Activated naive CD8-positive, alpha-beta T cell treated with anti-CD3 and anti-CD28 coated beads, Interleukin-2, amount 10 ng/mL, durations not matched to agents 7 days and 5 days (primary cell): Measurements from ENCODE around the gene SFXN3. TPM values are rescaled to one million over a fixed set of nuclear protein-coding genes. Genes with fewer than 3 reads are reported as not detected.

Experiments used
- ATAC-seq: fragments of 150-1000 bp; cut with Tn5 transposase; one replicate; pipeline ENCODE4 v1.10.0; 2021; ENCODE audit warnings: low read depth, moderate library complexity
- POLR2A ChIA-PET: fragments of 350-600 bp; sonication (Branson Sonifier 250); formaldehyde crosslinking; loops from one replicate; lab custom pipeline; 2021; ENCODE audit warnings: antibody characterized with exemption; lab: Charles Lee
- DNase-seq: peaks from one replicate; pipeline ENCODE4 v3.0.0; 2021
- H3K27ac Mint-ChIP-seq: one replicate; pipeline ENCODE4 v1.8.0; 2022; ENCODE audit warnings: mild to moderate bottlenecking, mixed read lengths
- H3K27me3 Mint-ChIP-seq: one replicate; pipeline ENCODE4 v1.8.0; 2022; ENCODE audit warnings: mild to moderate bottlenecking, moderate library complexity, mixed read lengths
- H3K36me3 Mint-ChIP-seq: one replicate; pipeline ENCODE4 v1.8.0; 2021; ENCODE audit warnings: mild to moderate bottlenecking, mixed read lengths
- H3K4me1 Mint-ChIP-seq: one replicate; pipeline ENCODE4 v1.8.0; 2021; ENCODE audit warnings: mixed read lengths
- H3K4me3 Mint-ChIP-seq: one replicate; pipeline ENCODE4 v1.8.0; 2022; ENCODE audit warnings: mild to moderate bottlenecking, moderate library complexity, mixed read lengths
- H3K9me3 Mint-ChIP-seq: one replicate; pipeline ENCODE4 v1.8.0; 2021; ENCODE audit warnings: mixed read lengths
- total RNA-seq, 2 experiments: library from RNA; stranded (reverse); gene quantifications; one replicate each; pipeline ENCODE4 v1.2.3, GENCODE V29; 2021

SFXN3 gene
- total RNA-seq, 2 experiments from 2014 or later: 66.1 to 68.6 TPM

GRCh38 chr10:101005361-101005760 lies 25.7 kb upstream of the SFXN3 start:
- Mint-ChIP-seq H3K27ac (no peak overlapping the region), H3K4me1 (peaks cover 2% of the 10 kb centered on the region), H3K36me3 (peaks cover 3% of the 10 kb centered on the region), H3K27me3 (no peaks in the 10 kb centered on the region), H3K9me3 (no peaks in the 10 kb centered on the region), H3K4me3 (no peak overlapping the region)
- no peak for DNase-seq
- no peak for ATAC-seq
- POLR2A ChIA-PET: no interaction called here

GRCh38 chr10:101005869-101006567 lies 25.0 kb upstream of the SFXN3 start:
- ATAC-seq (no peak), DNase-seq (no peak)
- Mint-ChIP-seq H3K27ac (no peak overlapping the region), H3K27me3 (no peaks in the 10 kb centered on the region), H3K9me3 (no peaks in the 10 kb centered on the region), H3K4me1 (peaks cover 1% of the 10 kb centered on the region), H3K36me3 (peaks cover 2% of the 10 kb centered on the region), H3K4me3 (no peak overlapping the region)
- POLR2A ChIA-PET: no interaction called here

GRCh38 chr10:101006593-101007098 lies 24.4 kb upstream of the SFXN3 start:
- H3K9me3 Mint-ChIP-seq: no peaks in the 10 kb centered on the region
- POLR2A ChIA-PET: interaction anchor here (1.9 kb wide), 1 partner anchor 10 kb away, joined by 4 read pairs; no protein-coding TSS in a partner anchor
- ATAC-seq (no peak), DNase-seq (no peak)
- no peaks in the 10 kb centered on the region for H3K36me3 Mint-ChIP-seq
- no peaks in the 10 kb centered on the region for H3K4me1 Mint-ChIP-seq
- H3K27me3 Mint-ChIP-seq: no peaks in the 10 kb centered on the region
- no peak overlapping the region for H3K4me3 Mint-ChIP-seq
- H3K27ac Mint-ChIP-seq: no peak overlapping the region

- no peak overlapping the region for H3K4me3 Mint-ChIP-seq
- H3K27me3 Mint-ChIP-seq: no peaks in the 10 kb centered on the region
- DNase-seq: no peak
- H3K27ac Mint-ChIP-seq: no peak overlapping the region
- ATAC-seq: no peak
- H3K9me3 Mint-ChIP-seq: no peaks in the 10 kb centered on the region
- H3K36me3 Mint-ChIP-seq: no peaks in the 10 kb centered on the region
- POLR2A ChIA-PET: interaction anchor here (1.9 kb wide), 1 partner anchor 10 kb away, joined by 4 read pairs; no protein-coding TSS in a partner anchor
- H3K4me1 Mint-ChIP-seq: no peaks in the 10 kb centered on the region
These were observed 23.8 kb upstream of the SFXN3 start for GRCh38 chr10:101007099-101007711.

- Mint-ChIP-seq H3K36me3 (no peaks in the 10 kb centered on the region), H3K27ac (no peak overlapping the region), H3K4me1 (peaks cover 3% of the 10 kb centered on the region), H3K9me3 (no peaks in the 10 kb centered on the region), H3K4me3 (no peak overlapping the region), H3K27me3 (no peaks in the 10 kb centered on the region)
- ATAC-seq (no peak), DNase-seq (no peak)
- POLR2A ChIA-PET: interaction anchor here (0.5 to 1.9 kb wide), 2 partner anchors 11 to 74 kb away, joined by 4 read pairs; no protein-coding TSS in a partner anchor
These were observed 22.9 kb upstream of the SFXN3 start for GRCh38 chr10:101007915-101008822.

GRCh38 chr10:101008823-101009423 lies 22.1 kb upstream of the SFXN3 start:
- POLR2A ChIA-PET: interaction anchor here (0.5 kb wide), 1 partner anchor 75 kb away, joined by 4 read pairs; no protein-coding TSS in a partner anchor
- Mint-ChIP-seq H3K9me3 (no peaks in the 10 kb centered on the region), H3K27ac (no peak overlapping the region), H3K4me3 (no peak overlapping the region), H3K4me1 (peaks cover 4% of the 10 kb centered on the region), H3K27me3 (no peaks in the 10 kb centered on the region), H3K36me3 (no peaks in the 10 kb centered on the region)
- ATAC-seq (no peak), DNase-seq (no peak)

- H3K27me3 Mint-ChIP-seq: peaks cover 4% of the 10 kb centered on the region
- POLR2A ChIA-PET: no interaction called here
- no peak overlapping the region for H3K4me3 Mint-ChIP-seq
- H3K27ac Mint-ChIP-seq: no peak overlapping the region
- DNase-seq: no peak
- no peaks in the 10 kb centered on the region for H3K36me3 Mint-ChIP-seq
- H3K9me3 Mint-ChIP-seq: no peaks in the 10 kb centered on the region
- no peak for ATAC-seq
- peaks cover 8% of the 10 kb centered on the region for H3K4me1 Mint-ChIP-seq
These were observed 20.7 kb upstream of the SFXN3 start for GRCh38 chr10:101010329-101010728.

GRCh38 chr10:101011517-101012423 lies 19.3 kb upstream of the SFXN3 start:
- no peaks in the 10 kb centered on the region for H3K9me3 Mint-ChIP-seq
- no peak for DNase-seq
- H3K27ac Mint-ChIP-seq: no peak overlapping the region
- POLR2A ChIA-PET: interaction anchor here (0.6 kb wide), 1 partner anchor 534 kb away, joined by 4 read pairs; no protein-coding TSS in a partner anchor
- H3K4me1 Mint-ChIP-seq: peaks cover 9% of the 10 kb centered on the region
- no peaks in the 10 kb centered on the region for H3K36me3 Mint-ChIP-seq
- no peak for ATAC-seq
- H3K4me3 Mint-ChIP-seq: no peak overlapping the region
- peaks cover 14% of the 10 kb centered on the region for H3K27me3 Mint-ChIP-seq

- H3K27ac Mint-ChIP-seq: no peak overlapping the region
- H3K4me1 Mint-ChIP-seq: peaks cover 9% of the 10 kb centered on the region
- no peaks in the 10 kb centered on the region for H3K36me3 Mint-ChIP-seq
- peak; percentile 79 for DNase-seq
- H3K27me3 Mint-ChIP-seq: peaks cover 23% of the 10 kb centered on the region
- no peak overlapping the region for H3K4me3 Mint-ChIP-seq
- POLR2A ChIA-PET: no interaction called here
- peak; percentile 91 for ATAC-seq
- no peaks in the 10 kb centered on the region for H3K9me3 Mint-ChIP-seq
These were observed 18.3 kb upstream of the SFXN3 start for GRCh38 chr10:101012525-101013364.

GRCh38 chr10:101013365-101013825 lies 17.6 kb upstream of the SFXN3 start:
- Mint-ChIP-seq H3K4me1 (peaks cover 10% of the 10 kb centered on the region), H3K27ac (no peak overlapping the region), H3K4me3 (no peak overlapping the region), H3K9me3 (no peaks in the 10 kb centered on the region), H3K27me3 (peaks cover 28% of the 10 kb centered on the region), H3K36me3 (no peaks in the 10 kb centered on the region)
- ATAC-seq (no peak), DNase-seq (no peak)
- POLR2A ChIA-PET: interaction anchor here (3.4 kb wide), 1 partner anchor 16 kb away, joined by 15 read pairs; no protein-coding TSS in a partner anchor

GRCh38 chr10:101014230-101014884 lies 16.7 kb upstream of the SFXN3 start:
- H3K9me3 Mint-ChIP-seq: no peaks in the 10 kb centered on the region
- peaks cover 31% of the 10 kb centered on the region for H3K27me3 Mint-ChIP-seq
- POLR2A ChIA-PET: interaction anchor here (1.0 to 3.4 kb wide), 3 partner anchors 12 to 18 kb away, joined by 3 to 15 read pairs (median 4); no protein-coding TSS in a partner anchor
- H3K4me1 Mint-ChIP-seq: peaks cover 13% of the 10 kb centered on the region
- H3K4me3 Mint-ChIP-seq: no peak overlapping the region
- ATAC-seq: no peak
- no peak overlapping the region for H3K27ac Mint-ChIP-seq
- peak; percentile 84 for DNase-seq
- H3K36me3 Mint-ChIP-seq: no peaks in the 10 kb centered on the region
